NCI-H2196 treated with DMSO at 0.1 percent for 48 hours (cell line): ENCODE data around the gene ADTRP.
"Not testable (repeated sequence)": the region's sequence is repeated elsewhere in the genome, so short reads cannot be mapped to it uniquely, and the experiment has no call there.

Experiments
- DNase-seq: peaks from one replicate; lab custom pipeline; 2025; ENCODE audit not compliant: unreplicated experiment; lab: John Stamatoyannopoulos, UW

Gene ADTRP

DNA sequence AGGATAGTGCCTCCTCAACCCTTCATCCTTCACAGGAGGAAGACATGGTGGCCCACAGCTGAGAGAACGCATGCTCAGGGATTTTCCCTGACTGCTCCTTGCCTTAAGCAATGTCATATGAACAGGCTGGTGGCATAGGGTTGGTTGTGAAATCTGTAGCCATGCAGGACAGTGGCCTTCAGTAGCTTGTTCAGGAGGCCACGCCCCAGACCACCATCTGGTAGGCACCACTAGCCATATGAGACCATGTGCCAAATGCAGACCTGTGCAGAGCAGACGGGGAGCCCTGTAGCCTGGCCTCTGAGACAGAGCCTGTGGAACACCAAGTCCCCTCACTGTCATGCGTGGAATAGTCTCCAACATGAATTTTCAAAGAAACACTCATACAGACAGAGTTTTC lies 76.5 kb downstream of the ADTRP start:
- DNase-seq, result no peak

DNA sequence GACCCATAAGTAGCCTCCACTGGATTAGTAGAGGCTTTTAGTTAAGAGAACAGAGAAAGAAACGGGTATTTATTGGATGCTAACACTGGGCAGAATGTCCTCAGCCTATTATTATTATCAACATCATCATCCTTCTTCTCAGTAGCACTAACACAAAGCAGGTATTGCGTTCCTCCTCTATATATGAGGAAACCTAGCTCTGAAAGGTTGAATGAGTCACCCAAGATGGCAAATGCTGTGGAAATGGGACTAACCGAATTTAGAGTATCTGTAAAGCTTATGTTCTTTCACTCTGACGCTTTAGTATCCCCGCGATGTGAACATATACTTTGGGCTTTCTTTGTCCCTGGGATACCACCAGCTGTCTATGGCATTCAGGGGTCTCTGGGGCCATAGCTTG lies 77.0 kb downstream of the ADTRP start:
- DNase-seq, result no peak

- DNase-seq, result peak; percentile 4
Measured at GRCh38 chr6:11700118-11700718, 78.4 kb downstream of the ADTRP start.

- DNase-seq, result no peak
Measured at GRCh38 chr6:11699576-11699975, 79.0 kb downstream of the ADTRP start.

- DNase-seq, result no peak
Measured at GRCh38 chr6:11692451-11693376, 85.9 kb downstream of the ADTRP start.

DNA sequence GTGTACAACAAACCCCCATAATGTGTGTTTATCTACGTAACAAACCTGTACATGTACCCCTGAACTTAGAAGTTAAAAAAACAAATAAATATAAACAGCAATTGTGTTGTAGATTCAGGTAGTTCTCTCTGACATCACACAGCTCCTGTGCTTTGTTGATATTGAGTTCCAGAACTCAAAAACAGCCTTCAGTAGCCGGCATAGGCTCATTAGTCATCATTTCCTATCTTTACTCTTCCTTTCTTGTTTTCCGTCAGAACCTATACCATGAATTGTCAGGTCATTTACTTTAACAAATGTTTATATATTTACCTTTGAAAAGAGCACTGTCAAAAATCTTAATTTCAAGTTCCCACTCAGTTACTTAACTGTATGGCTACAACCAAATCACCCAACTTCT lies 88.8 kb downstream of the ADTRP start:
- no peak for DNase-seq

GRCh38 chr6:11689400-11689799 lies 89.2 kb downstream of the ADTRP start:
- DNase-seq, result not testable (repeated sequence)

DNA sequence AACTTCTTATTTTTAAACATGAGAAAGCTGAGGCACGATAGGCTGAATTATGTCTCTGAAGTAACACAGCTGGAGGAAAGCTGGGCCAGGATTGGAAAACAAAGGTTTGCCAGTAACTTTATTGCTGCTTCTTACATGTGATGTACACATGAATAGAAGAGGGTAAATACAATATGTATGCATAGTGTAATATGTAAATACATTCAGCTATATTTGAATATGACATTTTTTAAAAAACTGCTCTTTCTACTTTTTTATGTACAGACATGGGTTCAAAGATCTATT lies 90.2 kb downstream of the ADTRP start:
- no peak for DNase-seq

GRCh38 chr6:11685481-11686093 lies 93.0 kb downstream of the ADTRP start:
- DNase-seq, result no peak

DNA sequence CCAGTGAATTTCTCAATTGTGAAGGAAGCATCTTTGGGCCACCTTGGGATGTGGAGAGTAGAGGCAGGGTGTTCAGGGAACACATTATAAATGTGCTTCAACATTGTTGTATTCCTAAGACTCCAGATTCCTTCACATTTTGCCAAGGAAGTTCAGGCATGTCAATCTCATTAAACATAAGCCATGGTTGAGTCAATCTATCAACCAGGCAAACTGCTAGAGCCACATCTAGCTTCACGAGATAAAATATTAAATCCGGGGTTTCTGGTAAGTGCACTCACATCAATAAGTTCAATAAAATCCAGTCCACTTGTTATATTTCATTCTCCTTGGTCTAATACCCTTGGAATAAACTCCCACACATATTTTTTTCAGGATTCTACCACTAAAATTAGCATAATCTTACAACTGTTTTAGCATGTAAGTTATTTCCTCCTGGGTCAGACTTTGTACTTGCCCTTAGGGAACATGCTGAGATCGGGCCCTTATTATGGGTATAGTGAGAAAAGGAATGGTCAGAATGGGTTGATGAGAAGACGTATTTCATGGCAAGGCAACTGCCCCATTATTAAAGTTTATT lies 93.6 kb downstream of the ADTRP start:
- no peak for DNase-seq

DNA sequence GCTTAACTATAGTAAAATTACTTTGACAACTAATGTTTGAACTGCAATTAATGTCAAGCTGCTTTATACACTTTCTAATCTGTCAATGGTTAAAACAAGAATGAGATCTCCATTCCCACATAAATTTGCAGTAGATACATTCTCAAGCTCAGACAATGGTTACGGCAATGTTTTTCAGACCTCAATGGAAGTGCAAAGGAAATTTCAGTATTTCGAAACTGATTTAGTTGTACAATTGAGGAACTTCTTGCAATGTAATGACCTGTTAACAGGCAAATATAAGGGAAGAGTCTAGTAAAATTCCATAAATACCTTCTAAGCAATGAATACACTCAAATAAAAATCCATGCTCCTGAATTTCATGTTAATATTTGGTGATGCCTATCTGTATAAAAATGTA lies 94.7 kb downstream of the ADTRP start:
- DNase-seq, result no peak

GRCh38 chr6:11682561-11682975 lies 96.0 kb downstream of the ADTRP start:
- DNase-seq, result no peak

DNA sequence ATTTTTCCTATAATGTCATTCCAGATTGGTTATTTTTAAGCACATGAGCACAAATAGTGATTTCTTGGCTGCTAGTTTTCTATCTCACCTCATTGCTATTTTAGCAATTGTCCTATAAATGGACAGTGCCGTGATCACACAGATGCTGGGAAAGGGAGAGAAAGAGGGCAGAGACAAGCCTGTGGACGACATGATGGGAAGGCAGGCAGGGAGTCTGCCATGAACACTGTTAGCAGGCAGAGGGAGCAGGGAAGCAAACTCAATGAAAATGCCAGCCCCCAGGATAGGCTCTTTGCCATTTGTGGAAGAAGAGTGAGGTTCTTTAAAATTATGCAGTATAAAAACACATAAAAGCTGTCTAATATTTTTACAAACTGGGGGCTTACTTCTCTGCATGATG lies 96.8 kb downstream of the ADTRP start:
- DNase-seq, result no peak

DNA sequence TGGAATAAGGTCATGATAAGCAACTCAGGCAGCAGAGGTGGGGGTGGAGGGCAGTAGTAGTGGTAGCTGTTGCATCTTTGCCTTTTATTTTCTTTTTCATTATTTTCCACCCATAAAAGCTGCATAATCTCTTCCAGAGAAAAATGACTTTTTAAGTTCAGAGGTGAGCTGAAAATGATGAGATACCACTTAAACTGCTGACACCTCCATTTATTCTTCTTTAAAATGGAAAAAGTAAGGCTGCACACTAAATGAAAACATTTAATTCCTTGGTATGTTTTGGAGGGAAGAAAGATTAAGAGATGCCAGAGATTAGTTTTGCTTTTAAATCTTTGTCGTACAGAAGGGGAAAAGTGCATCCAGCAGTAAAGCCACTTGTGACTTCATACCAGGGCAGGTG lies 97.2 kb downstream of the ADTRP start:
- no peak for DNase-seq

DNA sequence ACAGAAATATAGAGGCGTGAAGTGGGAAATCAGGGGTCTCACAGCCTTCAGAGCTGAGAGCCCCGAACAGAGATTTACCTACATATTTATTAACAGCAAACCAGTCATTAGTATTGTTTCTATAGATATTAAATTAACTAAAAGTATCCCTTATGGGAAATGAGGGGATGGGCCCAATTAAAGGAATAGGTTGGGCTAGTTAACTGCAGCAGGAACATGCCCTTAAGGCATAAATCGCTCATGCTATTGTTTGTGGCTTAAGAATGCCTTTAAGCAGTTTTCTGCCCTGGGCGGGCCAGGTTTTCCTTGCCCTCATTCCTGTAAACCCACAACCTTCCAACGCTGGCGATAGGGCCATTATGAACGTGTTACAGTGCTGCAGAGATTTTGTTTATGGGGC lies 98.1 kb downstream of the ADTRP start:
- DNase-seq, result not testable (repeated sequence)

GRCh38 chr6:11679099-11679498 lies 99.5 kb downstream of the ADTRP start:
- no peak for DNase-seq

- DNase-seq, result no peak
Measured at GRCh38 chr6:11675601-11676000, 103.0 kb downstream of the ADTRP start.

GRCh38 chr6:11672669-11673068 lies 105.9 kb downstream of the ADTRP start:
- DNase-seq, result no peak

DNA sequence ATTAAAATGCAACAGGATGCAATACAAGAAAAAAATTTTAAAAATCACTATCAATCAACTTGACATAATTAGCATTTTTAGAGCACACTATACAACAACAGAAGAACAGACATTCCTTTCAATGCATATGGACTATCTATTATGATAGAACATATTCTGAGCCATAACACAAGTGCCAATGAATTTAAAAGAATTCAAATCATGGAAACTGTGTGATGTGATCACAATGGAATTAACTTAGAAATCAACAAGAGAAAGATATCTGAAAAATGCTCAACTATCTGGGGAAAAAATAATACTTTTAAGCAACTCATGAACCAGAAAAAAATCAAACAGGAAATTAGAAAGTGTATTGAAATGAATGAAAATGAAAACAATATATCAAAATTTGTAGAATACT lies 106.3 kb downstream of the ADTRP start:
- no peak for DNase-seq

DNA sequence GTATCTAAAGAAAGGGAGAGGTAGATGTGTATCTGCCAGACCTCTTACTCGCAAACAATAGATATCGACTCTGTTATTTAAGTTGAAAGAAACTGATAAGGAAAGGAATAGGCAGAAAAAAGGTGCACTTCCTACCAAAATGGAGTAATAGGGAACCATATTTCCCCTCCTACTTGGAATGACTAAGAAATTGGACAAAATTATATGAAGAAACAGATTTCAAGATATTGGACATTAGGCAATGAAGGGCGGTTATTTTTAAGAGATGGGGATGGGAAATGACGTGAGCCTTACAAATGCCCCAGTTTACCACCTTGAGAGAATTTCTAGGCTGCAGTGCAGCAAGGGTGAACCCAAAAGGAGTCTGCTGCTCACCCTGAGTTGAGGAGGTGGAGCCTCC lies 108.9 kb downstream of the ADTRP start:
- DNase-seq, result no peak

DNA sequence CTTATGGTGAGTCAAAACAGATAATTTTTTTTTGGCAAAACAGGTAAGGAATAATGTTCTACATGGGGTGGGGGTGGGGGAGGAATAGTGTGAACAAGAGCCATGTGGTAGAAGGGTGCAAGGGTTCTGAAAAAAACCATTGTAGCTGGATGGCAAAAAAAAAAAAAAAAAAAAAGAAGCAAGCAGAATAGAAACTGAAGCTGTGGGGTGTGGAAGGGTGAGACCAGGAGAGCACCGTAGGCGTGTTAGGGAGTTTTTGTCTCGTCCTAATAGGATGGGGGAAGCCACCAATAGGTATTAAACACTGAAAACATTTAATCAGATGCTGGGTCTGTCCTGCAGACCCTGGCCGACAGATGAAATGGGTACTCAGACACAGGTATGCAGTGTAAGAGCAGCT lies 110.1 kb downstream of the ADTRP start:
- DNase-seq, result no peak

DNA sequence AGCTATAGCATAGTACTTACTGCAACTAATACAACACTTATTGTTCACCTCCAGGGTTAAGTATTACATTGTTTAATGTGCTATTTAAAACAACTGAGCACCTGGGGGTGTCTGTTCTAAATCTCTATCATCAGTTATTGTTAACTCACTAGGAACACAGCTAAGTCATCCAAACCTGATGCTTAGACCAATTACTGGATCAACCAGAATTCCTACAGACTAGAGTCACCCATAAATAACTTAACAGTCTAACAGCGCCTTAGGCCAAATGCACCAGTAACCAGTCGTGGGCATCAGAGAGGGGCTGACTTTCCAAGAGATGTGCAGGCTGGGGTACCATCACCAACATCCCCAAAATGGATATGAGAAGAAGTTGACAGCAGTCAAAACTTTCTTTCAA lies 110.7 kb downstream of the ADTRP start:
- no peak for DNase-seq
